H1 (cell line): ENCODE data around the gene FADD. TPM values are rescaled to one million over a fixed set of nuclear protein-coding genes. Genes with fewer than 3 reads are reported as not detected.

Source experiments
- CTCF ChIA-PET: fragments of 300-600 bp; sonication (Branson Sonifier 250); formaldehyde crosslinking; loops from one replicate; lab custom pipeline; 2021; ENCODE audit not compliant: partially characterized antibody; lab: Charles Lee
- POLR2A ChIA-PET: fragments of 300-600 bp; sonication (Branson Sonifier 250); formaldehyde crosslinking; loops from one replicate; lab custom pipeline; 2021; ENCODE audit warnings: inconsistent platforms; ENCODE audit not compliant: partially characterized antibody; lab: Charles Lee
- DNase-seq, 2 experiments: peaks; one replicate each; pipeline versions ENCODE4 v3.0.0 to v3.0.0-alpha.2; 2010 to 2022; ENCODE audit warnings: low spot score in 2 of 2, low read depth in 1 of 2, mixed read lengths in 1 of 2
- FAIRE-seq: peaks from 2 replicates; lab custom pipeline; 2011; peaks lifted over from hg19 to GRCh38; lab: Jason Lieb, UNC
- H2AFZ ChIP-seq: 2 replicates; pipeline ENCODE4 v1.8.1; 2012; ENCODE audit warnings: low read length, inconsistent platforms
- H2AK5ac ChIP-seq: 2 replicates; pipeline ENCODE4 v1.6.1; 2013; ENCODE audit warnings: low read depth, low read length
- H2BK120ac ChIP-seq: replicated peaks from 2 replicates; pipeline ENCODE3; 2013; ENCODE audit warnings: low read depth, low read length, inconsistent platforms
- H2BK12ac ChIP-seq: 2 replicates; pipeline ENCODE4 v1.6.1; 2013; ENCODE audit warnings: low read depth, low read length
- H2BK15ac ChIP-seq: 2 replicates; pipeline ENCODE4 v1.6.1; 2013; ENCODE audit warnings: low read length
- H2BK20ac ChIP-seq: 2 replicates; pipeline ENCODE4 v1.6.1; 2013; ENCODE audit warnings: low read length
- H2BK5ac ChIP-seq: 2 replicates; pipeline ENCODE4 v1.6.1; 2013; ENCODE audit warnings: low read depth, low read length
- H3K14ac ChIP-seq: 2 replicates; pipeline ENCODE4 v1.6.1; 2013; ENCODE audit warnings: inconsistent platforms; ENCODE audit not compliant: insufficient read length
- H3K18ac ChIP-seq: 2 replicates; pipeline ENCODE4 v1.6.1; 2013; ENCODE audit warnings: low read length; ENCODE audit errors: extremely low read depth
- H3K23ac ChIP-seq: 2 replicates; pipeline ENCODE4 v1.6.1; 2013; ENCODE audit warnings: inconsistent platforms; ENCODE audit not compliant: insufficient read length
- H3K23me2 ChIP-seq: 2 replicates; pipeline ENCODE4 v1.6.1; 2013; ENCODE audit warnings: low read depth, low read length
- H3K27ac ChIP-seq: 2 replicates; pipeline ENCODE4 v1.6.1; 2011; ENCODE audit warnings: low read depth, low read length, inconsistent platforms
- H3K27me3 ChIP-seq, 4 experiments: replicated peaks in 1 of 4; 1 replicate in 1 of 4; 2 replicates in 3 of 4; pipeline versions ENCODE4 v1.6.1 to v1.8.1; 2011 to 2013; ENCODE audit warnings: low read length in 3 of 4, mild to moderate bottlenecking in 3 of 4, inconsistent platforms in 2 of 4, mixed read lengths in 2 of 4, moderate library complexity in 1 of 4; ENCODE audit not compliant: control insufficient read depth in 3 of 4, insufficient read depth in 3 of 4; ENCODE audit errors: extremely low read depth in 1 of 4
- H3K36me3 ChIP-seq, 4 experiments: 2 replicates each; pipeline versions ENCODE4 v1.6.1 to v1.8.1; 2011 to 2013; ENCODE audit warnings: mild to moderate bottlenecking in 4 of 4, low read length in 3 of 4, moderate library complexity in 2 of 4, control low read depth in 1 of 4, inconsistent platforms in 1 of 4; ENCODE audit not compliant: insufficient read depth in 4 of 4, control insufficient read depth in 2 of 4
- H3K4ac ChIP-seq: replicated peaks from 2 replicates; pipeline ENCODE3; 2013; ENCODE audit warnings: low read length, low read depth, mixed read lengths, inconsistent platforms; ENCODE audit not compliant: insufficient read length
- H3K4me1 ChIP-seq, 4 experiments: replicated peaks in 1 of 4; 1 replicate in 1 of 4; 2 replicates in 3 of 4; pipeline versions ENCODE4 v1.6.1 to v1.8.1; 2011 to 2013; ENCODE audit warnings: low read length in 3 of 4, inconsistent platforms in 2 of 4, mixed read lengths in 1 of 4; ENCODE audit not compliant: insufficient read depth in 4 of 4, control insufficient read depth in 3 of 4
- H3K4me2 ChIP-seq, 2 experiments: 2 replicates each; pipeline versions ENCODE4 v1.6.1 to v1.8.1; 2011 to 2013; ENCODE audit warnings: low read depth in 2 of 2, low read length in 2 of 2, control low read depth in 1 of 2, inconsistent platforms in 1 of 2, mild to moderate bottlenecking in 1 of 2; ENCODE audit not compliant: insufficient read depth in 1 of 2
- H3K4me3 ChIP-seq, 4 experiments: fragments of 200-600, 300-600 bp in 1 of 4; sonication (generic), shearing (Covaris generic), sonication (Bioruptor Twin) in 1 of 4; 2 replicates each; pipeline versions ENCODE4 v1.5.1 to v1.8.1; 2011 to 2016; ENCODE audit warnings: low read length in 4 of 4, low read depth in 3 of 4, control low read depth in 2 of 4, inconsistent platforms in 2 of 4, mild to moderate bottlenecking in 2 of 4, mixed read lengths in 1 of 4, moderate library complexity in 1 of 4; ENCODE audit not compliant: insufficient read depth in 2 of 4; ENCODE audit errors: extremely low read depth in 1 of 4
- H3K56ac ChIP-seq: replicated peaks from 2 replicates; pipeline ENCODE3; 2013; ENCODE audit warnings: low read depth, mild to moderate bottlenecking, mixed read lengths, low read length, inconsistent platforms; ENCODE audit not compliant: insufficient read length
- H3K79me1 ChIP-seq: 2 replicates; pipeline ENCODE4 v1.6.1; 2013; ENCODE audit warnings: low read depth, low read length, control low read depth
- H3K79me2 ChIP-seq, 2 experiments: 2 replicates each; pipeline versions ENCODE4 v1.6.1 to v1.8.1; 2012 to 2013; ENCODE audit warnings: low read length in 2 of 2, mild to moderate bottlenecking in 2 of 2, inconsistent platforms in 1 of 2; ENCODE audit not compliant: insufficient read depth in 2 of 2, control insufficient read depth in 1 of 2
- H3K9ac ChIP-seq, 4 experiments: replicated peaks in 1 of 4; 1 replicate in 1 of 4; 2 replicates in 3 of 4; pipeline versions ENCODE4 v1.6.1 to v1.8.1; 2011 to 2013; ENCODE audit warnings: low read depth in 3 of 4, low read length in 3 of 4, control low read depth in 2 of 4, mild to moderate bottlenecking in 2 of 4, moderate library complexity in 2 of 4, inconsistent platforms in 1 of 4; ENCODE audit errors: extremely low read depth in 1 of 4
- H3K9me3 ChIP-seq, 2 experiments: 2 replicates each; pipeline versions ENCODE4 v1.6.1 to v1.8.1; 2012 to 2013; ENCODE audit warnings: mild to moderate bottlenecking in 2 of 2, moderate library complexity in 2 of 2, control low read depth in 1 of 2, inconsistent platforms in 1 of 2, low read depth in 1 of 2, low read length in 1 of 2, mixed read lengths in 1 of 2; ENCODE audit not compliant: insufficient read depth in 2 of 2
- H4K20me1 ChIP-seq, 2 experiments: replicated peaks in 1 of 2; 2 replicates each; pipeline versions ENCODE3 to v1.8.1; 2011 to 2013; ENCODE audit warnings: inconsistent platforms in 2 of 2, low read length in 2 of 2, mild to moderate bottlenecking in 1 of 2; ENCODE audit not compliant: insufficient read depth in 2 of 2, control insufficient read depth in 1 of 2
- H4K5ac ChIP-seq: 2 replicates; pipeline ENCODE4 v1.6.1; 2013; ENCODE audit warnings: low read length, low read depth, mixed read lengths, inconsistent platforms; ENCODE audit not compliant: insufficient read length
- H4K8ac ChIP-seq: 2 replicates; pipeline ENCODE4 v1.8.0; 2013; ENCODE audit warnings: mild to moderate bottlenecking, moderate library complexity, low read length, inconsistent platforms; ENCODE audit not compliant: insufficient read depth; ENCODE audit errors: extremely low read depth
- H4K91ac ChIP-seq: replicated peaks from 2 replicates; pipeline ENCODE3; 2013; ENCODE audit warnings: low read length, mixed read lengths, inconsistent platforms; ENCODE audit not compliant: insufficient read length
- BCL11A ChIP-seq, 2 experiments: IDR thresholded peaks; one replicate each; pipeline ENCODE4 v1.6.1; 2011; ENCODE audit warnings: low read depth in 2 of 2, low read length in 2 of 2, mild to moderate bottlenecking in 2 of 2
- E2F6 ChIP-seq: IDR thresholded peaks from 2 replicates; pipeline ENCODE4 v1.6.1; 2012; ENCODE audit warnings: inconsistent platforms
- EZH2 ChIP-seq: fragments of 200-600 bp; sonication (generic); IDR thresholded peaks from 2 replicates; pipeline ENCODE4 v1.7.1; 2012; ENCODE audit warnings: low read depth, mild to moderate bottlenecking, moderate library complexity, low read length, inconsistent platforms; ENCODE audit not compliant: severe bottlenecking
- HDAC6 ChIP-seq: IDR thresholded peaks from one replicate; pipeline ENCODE4 v1.7.1; 2012; ENCODE audit warnings: low read depth, mild to moderate bottlenecking, inconsistent platforms, low read length, moderate library complexity
- KDM4A ChIP-seq: IDR thresholded peaks from one replicate; pipeline ENCODE4 v1.7.1; 2012; ENCODE audit warnings: low read depth, mild to moderate bottlenecking, moderate library complexity, low read length, inconsistent platforms; ENCODE audit not compliant: severe bottlenecking
- POLR2A ChIP-seq, 2 experiments: IDR thresholded peaks; 1 replicate in 1 of 2; 2 replicates in 1 of 2; pipeline ENCODE4 v1.6.1; 2011; ENCODE audit warnings: low read depth in 2 of 2, low read length in 2 of 2, mild to moderate bottlenecking in 2 of 2; ENCODE audit errors: control extremely low read depth in 1 of 2
- SAP30 ChIP-seq: fragments of 300-600 bp; sonication (generic); IDR thresholded peaks from 2 replicates; pipeline ENCODE4 v1.7.1; 2012; ENCODE audit warnings: low read length, moderate library complexity, mild to moderate bottlenecking, inconsistent platforms; ENCODE audit not compliant: insufficient read depth, insufficient replicate concordance
- TCF12 ChIP-seq: IDR thresholded peaks from 2 replicates; pipeline ENCODE4 v1.6.1; 2011; ENCODE audit warnings: low read depth, mild to moderate bottlenecking, low read length
- ZNF274 ChIP-seq: IDR thresholded peaks from 2 replicates; pipeline ENCODE4 v1.7.0; 2012; ENCODE audit warnings: low read length, borderline replicate concordance; ENCODE audit errors: extremely low read depth
- WGBS, 2 experiments: shearing (Covaris generic) in 1 of 2; methylation state at CpG; one replicate each; pipeline versions ENCODE4 v1.1.6 to v1.1.7; 2013 to 2015; ENCODE audit warnings: low lambda C conversion rate in 2 of 2, mixed read lengths in 2 of 2, inconsistent platforms in 1 of 2, low coverage in 1 of 2, missing lambda C conversion rate in 1 of 2; ENCODE audit not compliant: insufficient replicate concordance in 2 of 2, insufficient coverage in 1 of 2, insufficient read length in 1 of 2; ENCODE audit errors: extremely low coverage in 1 of 2, missing lambda C conversion rate in 1 of 2; 5-methylcytosine and 5-hydroxymethylcytosine counted together
- polyA plus RNA-seq, 7 experiments: library from polyadenylated mRNA; depleted of rRNA in 3 of 7; stranded (reverse) in 5 of 7; unstranded in 2 of 7; fragments of >200 nt in 5 of 7; fragments of 200-250 nt in 2 of 7; gene quantifications; 1 replicate in 5 of 7; 2 replicates in 1 of 7; 4 replicates in 1 of 7; pipeline versions ENCODE4 v1.2.1 to v1.2.3, GENCODE V29; 2011 to 2013; ENCODE audit warnings: missing spikeins in 2 of 7, mixed read lengths in 2 of 7
- total RNA-seq: library from RNA; stranded (reverse); fragmentation: NEBNext Ultra II Directional; extraction: Animal tissue kit (Norgen Biotek cat#: 25700); gene quantifications from 2 replicates; pipeline ENCODE4 v1.2.1, GENCODE V29; 2021

FADD gene
- total and polyA plus RNA-seq, 2 of the 8 experiments (the other 6 are each of a cell fraction or from before 2014, with no cell fraction given), result 29.0 to 43.9 TPM

GRCh38 chr11:70168405-70168754 lies 34.7 kb upstream of the FADD start:
- no peaks in the 10 kb centered on the region for H3K36me3 ChIP-seq
- no peak overlapping the region for H2AK5ac ChIP-seq
- H3K18ac ChIP-seq, result no peak overlapping the region
- no peak overlapping the region for H3K27ac ChIP-seq
- H2BK12ac ChIP-seq, result no peak overlapping the region
- no peak overlapping the region for H3K14ac ChIP-seq
- H4K91ac ChIP-seq, result no peak overlapping the region
- H4K8ac ChIP-seq, result no peak overlapping the region
- no peaks in the 10 kb centered on the region for H3K23me2 ChIP-seq
- H3K79me2 ChIP-seq, result no peaks in the 10 kb centered on the region
- H2BK20ac ChIP-seq, result no peak overlapping the region
- no peaks in the 10 kb centered on the region for H3K79me1 ChIP-seq
- WGBS, 2 experiments, result 80% methylated on average over 6 of the region's 6 CpGs; no CpG with 5 or more reads in 1 of the 2 experiments
- H2BK15ac ChIP-seq, result no peak overlapping the region
- TF ChIP-seq HDAC6 (no peak), KDM4A (no peak), POLR2A (IDR thresholded peaks at IDR 0.05; ENCODE audit: control extremely low read depth in 1 of 2, low read depth in 2 of 2, low read length in 2 of 2) (no peak), EZH2 (no peak), SAP30 (no peak), E2F6 (no peak), ZNF274 (no peak), BCL11A (IDR thresholded peaks at IDR 0.05; ENCODE audit: low read depth in 2 of 2, low read length in 2 of 2) (no peak), TCF12 (no peak)
- CTCF ChIA-PET, result interaction anchor here (1.0 to 10.5 kb wide), 5 partner anchors 9 to 85 kb away, joined by 3 to 78 read pairs (median 5); no protein-coding TSS in a partner anchor
- peaks cover 0 to 2% (median 0%) of the 10 kb centered on the region in 4 experiments; a peak in 2 of 7 replicates for H3K4me1 ChIP-seq
- no peak for DNase-seq
- no peak overlapping the region for H3K9ac ChIP-seq
- no peak overlapping the region for H2AFZ ChIP-seq
- H2BK5ac ChIP-seq, result no peak overlapping the region
- no peaks in the 10 kb centered on the region for H4K20me1 ChIP-seq
- no peak overlapping the region for H3K23ac ChIP-seq
- FAIRE-seq, result no peak
- no peaks in the 10 kb centered on the region; a peak in 1 of 7 replicates for H3K27me3 ChIP-seq
- no peaks in the 10 kb centered on the region for H3K9me3 ChIP-seq
- POLR2A ChIA-PET, result no interaction called here
- H3K56ac ChIP-seq, result no peak overlapping the region
- no peak overlapping the region for H3K4me3 ChIP-seq
- H3K4me2 ChIP-seq, result no peak overlapping the region
- H2BK120ac ChIP-seq, result no peak overlapping the region
- no peak overlapping the region for H3K4ac ChIP-seq
- H4K5ac ChIP-seq, result no peak overlapping the region
